ENCODE data around the gene TBC1D10B.
"Not testable (repeated sequence)": the region's sequence is repeated elsewhere in the genome, so short reads cannot be mapped to it uniquely, and the experiment has no call there.

The TBC1D10B gene

GRCh38 chr16:30355144-30355953 lies 14.9 kb downstream of the TBC1D10B start, which contains the start of gene CD2BP2:
TSS of gene CD2BP2 (minus strand) at chr16:30355308. CDS start at chr16:30354681, 627 bp downstream.
- DNase-seq (ENCODE audit: low read depth, low spot score): peak; percentile 76

- DNase-seq (ENCODE audit: low read depth, low spot score): no peak
Measured at GRCh38 chr16:30354423-30355143, 15.7 kb downstream of the TBC1D10B start.

- DNase-seq (ENCODE audit: low read depth, low spot score): no peak
Measured at GRCh38 chr16:30353438-30354129, 16.7 kb downstream of the TBC1D10B start.

- DNase-seq (ENCODE audit: low read depth, low spot score): no peak
Measured at GRCh38 chr16:30352488-30353401, 17.5 kb downstream of the TBC1D10B start.

GRCh38 chr16:30351586-30352419 lies 18.5 kb downstream of the TBC1D10B start:
- DNase-seq (ENCODE audit: low read depth, low spot score): no peak

- no peak for DNase-seq (ENCODE audit: low read depth, low spot score)
Measured at GRCh38 chr16:30351001-30351441, 19.3 kb downstream of the TBC1D10B start.

- no peak for DNase-seq (ENCODE audit: low read depth, low spot score)
Measured at GRCh38 chr16:30350134-30350871, 20.0 kb downstream of the TBC1D10B start.

GRCh38 chr16:30349675-30350074 lies 20.6 kb downstream of the TBC1D10B start:
- DNase-seq (ENCODE audit: low read depth, low spot score): no peak

GRCh38 chr16:30348929-30349328 lies 21.4 kb downstream of the TBC1D10B start:
- no peak for DNase-seq (ENCODE audit: low read depth, low spot score)

- no peak for DNase-seq (ENCODE audit: low read depth, low spot score)
Measured at GRCh38 chr16:30348113-30348512, 22.2 kb downstream of the TBC1D10B start.

GRCh38 chr16:30346286-30346685 lies 24.0 kb downstream of the TBC1D10B start:
- DNase-seq (ENCODE audit: low read depth, low spot score): no peak

- DNase-seq (ENCODE audit: low read depth, low spot score): not testable (repeated sequence)
Measured at GRCh38 chr16:30343491-30343820, 26.8 kb downstream of the TBC1D10B start.

- no peak for DNase-seq (ENCODE audit: low read depth, low spot score)
Measured at GRCh38 chr16:30342751-30343490, 27.4 kb downstream of the TBC1D10B start.

- DNase-seq (ENCODE audit: low read depth, low spot score): not testable (repeated sequence)
Measured at GRCh38 chr16:30341971-30342370, 28.3 kb downstream of the TBC1D10B start.

- DNase-seq (ENCODE audit: low read depth, low spot score): no peak
Measured at GRCh38 chr16:30340621-30341020, 29.7 kb downstream of the TBC1D10B start.

- not testable (repeated sequence) for DNase-seq (ENCODE audit: low read depth, low spot score)
Measured at GRCh38 chr16:30338715-30339114, 31.6 kb downstream of the TBC1D10B start.

- DNase-seq (ENCODE audit: low read depth, low spot score): not testable (repeated sequence)
Measured at GRCh38 chr16:30337964-30338357, 32.3 kb downstream of the TBC1D10B start.

- DNase-seq (ENCODE audit: low read depth, low spot score): no peak
Measured at GRCh38 chr16:30335598-30336474, 34.5 kb downstream of the TBC1D10B start.
